IPS-15b (cell line): ENCODE data around the gene PHACTR1.

Experiments
- H3K27me3 ChIP-seq: one replicate; pipeline ENCODE4 v1.6.1; 2013; ENCODE audit warnings: low read length; ENCODE audit not compliant: control insufficient read depth, insufficient read depth
- H3K36me3 ChIP-seq: one replicate; pipeline ENCODE4 v1.6.1; 2013; ENCODE audit warnings: low read length; ENCODE audit not compliant: control insufficient read depth, insufficient read depth
- H3K4me1 ChIP-seq: one replicate; pipeline ENCODE4 v1.6.1; 2013; ENCODE audit warnings: mild to moderate bottlenecking, low read length; ENCODE audit not compliant: control insufficient read depth, insufficient read depth
- H3K4me3 ChIP-seq: one replicate; pipeline ENCODE4 v1.5.1; 2013; ENCODE audit warnings: low read depth, low read length
- H3K9ac ChIP-seq: one replicate; pipeline ENCODE4 v1.6.1; 2013; ENCODE audit warnings: low read depth, mild to moderate bottlenecking, low read length
- H3K9me3 ChIP-seq: one replicate; pipeline ENCODE4 v1.6.1; 2013; ENCODE audit warnings: mild to moderate bottlenecking, low read length; ENCODE audit not compliant: control insufficient read depth, insufficient read depth

Gene PHACTR1

GRCh38 chr6:12776291-12776690, 59.7 kb downstream of the PHACTR1 start:
- no peaks in the 10 kb centered on the region for H3K9me3 ChIP-seq
- H3K27me3 ChIP-seq, result no peaks in the 10 kb centered on the region
- no peak overlapping the region for H3K4me3 ChIP-seq
- H3K9ac ChIP-seq, result no peak overlapping the region
- H3K36me3 ChIP-seq, result no peaks in the 10 kb centered on the region
- peaks cover 4% of the 10 kb centered on the region for H3K4me1 ChIP-seq

DNA sequence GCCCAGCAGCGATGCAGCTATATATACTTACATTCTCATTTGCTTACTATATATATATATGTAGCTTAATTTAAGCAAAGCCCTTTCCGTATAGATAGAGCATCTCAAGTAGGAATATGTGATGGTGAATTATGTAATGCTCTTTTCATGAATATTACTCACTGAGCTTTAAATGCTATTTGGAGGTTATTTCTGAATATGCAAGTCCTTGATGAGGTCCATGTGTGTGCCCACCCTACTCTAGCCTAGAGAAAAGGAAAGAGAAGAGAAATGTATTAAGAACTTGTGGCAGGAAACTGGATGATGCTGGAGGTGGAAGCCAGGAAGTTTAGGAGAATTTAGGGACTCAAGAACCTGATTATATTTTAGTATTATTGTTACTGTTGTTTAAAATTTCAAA, 63.2 kb downstream of the PHACTR1 start:
- Histone ChIP-seq H3K9me3 (no peaks in the 10 kb centered on the region), H3K4me3 (no peak overlapping the region), H3K4me1 (peaks cover 4% of the 10 kb centered on the region), H3K27me3 (no peaks in the 10 kb centered on the region), H3K36me3 (no peaks in the 10 kb centered on the region), H3K9ac (no peak overlapping the region)

GRCh38 chr6:12782136-12782535, 65.6 kb downstream of the PHACTR1 start:
- no peak overlapping the region for H3K9ac ChIP-seq
- H3K9me3 ChIP-seq, result no peaks in the 10 kb centered on the region
- H3K4me3 ChIP-seq, result no peak overlapping the region
- no peaks in the 10 kb centered on the region for H3K27me3 ChIP-seq
- no peaks in the 10 kb centered on the region for H3K36me3 ChIP-seq
- peaks cover 4% of the 10 kb centered on the region for H3K4me1 ChIP-seq

DNA sequence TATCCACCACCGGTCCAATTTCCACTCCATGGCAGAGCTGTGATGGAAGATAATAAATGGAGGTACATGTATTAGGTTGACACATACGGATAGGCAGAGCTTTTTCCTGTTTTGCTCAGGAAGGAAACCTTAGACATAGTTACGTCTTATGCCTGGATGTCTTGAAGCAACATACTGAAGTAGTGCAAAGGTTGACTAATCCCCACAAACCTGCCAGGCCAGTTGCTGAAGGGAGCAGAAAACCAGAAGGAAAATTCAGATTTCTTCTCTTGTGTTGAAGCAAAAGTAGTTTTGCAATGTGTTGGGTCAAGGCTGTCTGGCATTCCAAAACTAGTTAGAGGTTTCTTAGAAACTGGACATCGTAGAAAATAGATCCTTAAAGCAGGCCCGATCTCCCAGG, 68.7 kb downstream of the PHACTR1 start:
- no peaks in the 10 kb centered on the region for H3K9me3 ChIP-seq
- no peak overlapping the region for H3K4me3 ChIP-seq
- H3K9ac ChIP-seq, result no peak overlapping the region
- H3K36me3 ChIP-seq, result no peaks in the 10 kb centered on the region
- peaks cover 4% of the 10 kb centered on the region for H3K4me1 ChIP-seq
- H3K27me3 ChIP-seq, result no peaks in the 10 kb centered on the region

GRCh38 chr6:12785921-12786320, 69.4 kb downstream of the PHACTR1 start:
- Histone ChIP-seq H3K9me3 (no peaks in the 10 kb centered on the region), H3K9ac (no peak overlapping the region), H3K4me3 (no peak overlapping the region), H3K4me1 (peaks cover 3% of the 10 kb centered on the region), H3K36me3 (no peaks in the 10 kb centered on the region), H3K27me3 (no peaks in the 10 kb centered on the region)

DNA sequence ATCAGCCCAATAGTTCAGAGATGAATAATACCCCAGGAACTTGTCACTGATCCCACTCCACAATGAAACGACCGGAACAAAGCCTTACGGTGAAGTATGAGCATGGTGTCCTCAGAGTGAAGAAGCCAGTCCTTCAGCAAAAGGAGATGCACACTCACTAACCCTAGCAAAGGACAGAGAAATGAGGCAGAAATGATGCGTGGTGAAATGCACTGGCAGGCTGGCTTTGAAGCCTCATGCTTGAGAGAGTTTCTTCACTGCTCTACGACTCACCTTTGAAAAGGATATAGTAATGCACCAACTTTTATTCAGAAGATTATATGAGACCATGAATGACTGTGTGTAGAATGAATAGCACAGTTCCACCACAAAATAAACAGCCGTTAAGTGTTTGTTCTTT, 74.8 kb downstream of the PHACTR1 start:
- no peak overlapping the region for H3K4me3 ChIP-seq
- no peaks in the 10 kb centered on the region for H3K27me3 ChIP-seq
- no peaks in the 10 kb centered on the region for H3K9me3 ChIP-seq
- H3K36me3 ChIP-seq, result no peaks in the 10 kb centered on the region
- peaks cover 3% of the 10 kb centered on the region for H3K4me1 ChIP-seq
- no peak overlapping the region for H3K9ac ChIP-seq

- no peaks in the 10 kb centered on the region for H3K36me3 ChIP-seq
- no peaks in the 10 kb centered on the region for H3K27me3 ChIP-seq
- no peaks in the 10 kb centered on the region for H3K4me1 ChIP-seq
- no peak overlapping the region for H3K9ac ChIP-seq
- H3K4me3 ChIP-seq, result no peak overlapping the region
- no peaks in the 10 kb centered on the region for H3K9me3 ChIP-seq
Measured at GRCh38 chr6:12798326-12798725, 81.8 kb downstream of the PHACTR1 start.

- no peak overlapping the region for H3K4me3 ChIP-seq
- H3K27me3 ChIP-seq, result no peaks in the 10 kb centered on the region
- H3K9ac ChIP-seq, result no peak overlapping the region
- no peaks in the 10 kb centered on the region for H3K36me3 ChIP-seq
- no peaks in the 10 kb centered on the region for H3K9me3 ChIP-seq
- no peaks in the 10 kb centered on the region for H3K4me1 ChIP-seq
Measured at GRCh38 chr6:12800120-12800519, 83.6 kb downstream of the PHACTR1 start.

DNA sequence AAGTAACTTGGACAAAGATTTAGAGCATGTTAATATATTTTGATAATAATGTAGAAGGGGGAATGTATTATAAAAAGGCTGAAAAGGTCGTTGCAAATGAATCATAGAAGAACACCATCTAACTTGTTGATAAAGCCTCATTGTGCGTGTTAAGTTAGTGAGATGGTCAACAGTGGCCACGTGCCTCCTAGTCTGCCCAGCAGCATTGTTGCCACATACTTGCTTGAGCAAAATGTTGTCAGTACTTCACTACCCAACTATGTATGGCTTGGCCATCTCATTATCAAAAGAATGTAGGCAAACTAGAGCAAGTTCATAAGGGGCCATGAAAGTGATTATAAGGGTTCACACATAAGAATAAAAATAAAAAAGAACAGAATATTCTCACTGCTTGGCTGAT, 84.6 kb downstream of the PHACTR1 start:
- Histone ChIP-seq H3K4me1 (no peaks in the 10 kb centered on the region), H3K4me3 (no peak overlapping the region), H3K27me3 (no peaks in the 10 kb centered on the region), H3K9me3 (no peaks in the 10 kb centered on the region), H3K9ac (no peak overlapping the region), H3K36me3 (no peaks in the 10 kb centered on the region)

GRCh38 chr6:12802440-12802839, 85.9 kb downstream of the PHACTR1 start:
- Histone ChIP-seq H3K4me1 (no peaks in the 10 kb centered on the region), H3K27me3 (no peaks in the 10 kb centered on the region), H3K36me3 (no peaks in the 10 kb centered on the region), H3K4me3 (no peak overlapping the region), H3K9me3 (no peaks in the 10 kb centered on the region), H3K9ac (no peak overlapping the region)

DNA sequence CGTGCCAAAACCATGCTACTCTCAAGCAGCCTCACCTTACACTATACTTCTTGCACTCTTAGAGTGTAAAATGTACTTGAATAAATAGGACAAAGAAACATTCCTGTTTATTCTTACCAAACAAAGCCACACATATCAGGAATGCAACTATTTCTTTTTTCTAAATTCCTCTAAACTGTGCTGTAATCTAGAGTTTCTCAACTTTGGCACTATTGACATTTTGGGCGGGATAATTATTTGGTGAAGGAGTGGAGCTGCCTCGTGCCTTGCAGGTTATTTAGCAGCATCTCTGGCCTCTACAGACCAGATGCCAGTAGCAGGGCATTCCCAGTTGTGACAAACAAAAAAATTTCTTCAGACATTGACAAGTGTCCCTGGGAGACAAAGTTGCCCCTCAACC, 86.9 kb downstream of the PHACTR1 start:
- Histone ChIP-seq H3K36me3 (no peaks in the 10 kb centered on the region), H3K9ac (no peak overlapping the region), H3K4me1 (no peaks in the 10 kb centered on the region), H3K4me3 (no peak overlapping the region), H3K27me3 (no peaks in the 10 kb centered on the region), H3K9me3 (no peaks in the 10 kb centered on the region)

DNA sequence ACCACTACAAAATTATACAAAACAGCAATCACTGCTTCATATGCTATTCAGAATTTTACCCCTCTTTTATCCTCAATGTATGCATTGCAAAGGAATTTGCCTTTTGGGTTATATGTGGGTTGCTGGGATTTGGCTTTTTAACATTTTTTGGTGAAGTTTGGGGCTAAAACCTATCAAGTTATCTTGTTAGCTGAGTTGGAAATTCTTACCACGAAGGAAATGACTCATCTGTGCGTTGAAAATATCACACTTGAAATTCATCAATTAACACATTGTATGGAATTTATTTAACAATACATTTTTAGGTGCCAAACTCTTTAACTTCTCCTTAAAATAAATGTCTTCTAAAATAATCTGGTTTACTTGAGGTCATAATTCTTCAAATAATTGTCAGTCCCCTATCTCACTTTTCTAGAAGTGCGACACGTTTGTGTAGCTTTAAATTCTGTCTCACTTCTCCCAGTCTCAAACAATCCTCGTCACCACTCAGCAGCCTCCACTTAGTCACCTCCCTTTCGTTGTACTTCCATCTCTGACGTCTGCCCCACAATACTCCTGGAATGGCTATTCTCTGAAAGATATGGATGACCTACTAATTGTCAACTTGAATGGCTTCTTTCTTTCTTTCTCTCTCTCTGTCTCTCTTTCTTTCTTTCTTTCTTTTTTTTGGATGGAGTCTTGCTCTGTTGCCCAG, 88.5 kb downstream of the PHACTR1 start:
- Histone ChIP-seq H3K9me3 (no peaks in the 10 kb centered on the region), H3K4me3 (no peak overlapping the region), H3K9ac (no peak overlapping the region), H3K4me1 (no peaks in the 10 kb centered on the region), H3K36me3 (no peaks in the 10 kb centered on the region), H3K27me3 (no peaks in the 10 kb centered on the region)
